Esophagus muscularis mucosa (tissue), 3 donors: ENCODE data around the gene INSR.

Experiments used
- CTCF ChIP-seq, 3 experiments: fragments of 200-600 bp in 2 of 3; fragments of 450-650 bp in 1 of 3; sonication (generic) in 2 of 3; IDR thresholded peaks; one replicate each; pipeline ENCODE4 v1.5.1; 2017 to 2019; ENCODE audit warnings: antibody characterized with exemption in 3 of 3, mild to moderate bottlenecking in 2 of 3, moderate library complexity in 1 of 3
- POLR2AphosphoS5 ChIP-seq, 2 donors: sonication (generic); formaldehyde crosslinking; IDR thresholded peaks; one replicate each; pipeline ENCODE4 v1.6.1; 2017; ENCODE audit warnings: antibody characterized with exemption in 2 of 2

GRCh38 chr19:7170983-7171382, 123.2 kb downstream of the INSR start:
- TF ChIP-seq CTCF (IDR thresholded peaks at IDR 0.05) (no peak), POLR2AphosphoS5 (IDR thresholded peaks at IDR 0.05) (no peak)
